SK-N-SH treated with all-trans-retinoic acid at 6 μM for 48 hours (cell line): ENCODE results near the gene IQCH.

Source experiments
- ATAC-seq: fragments of 200-7000 bp; cut with Tn5 transposase; 3 replicates; pipeline ENCODE4 v1.9.1; 2020; ENCODE audit warnings: mild to moderate bottlenecking, moderate library complexity
- ARNTL ChIP-seq: fragments of 450-650 bp; formaldehyde crosslinking; IDR thresholded peaks from 2 replicates; pipeline ENCODE4 v1.5.0; 2020; ENCODE audit warnings: low read depth, mild to moderate bottlenecking, moderate library complexity, borderline replicate concordance
- BACH2 ChIP-seq: fragments of 250-450 bp; sonication (Bioruptor Pico); IDR thresholded peaks from 2 replicates; pipeline ENCODE4 v1.9.0; 2021; ENCODE audit warnings: mild to moderate bottlenecking, borderline replicate concordance
- CSDC2 ChIP-seq: fragments of 250-450 bp; sonication (Bioruptor Pico); IDR thresholded peaks from 2 replicates; pipeline ENCODE4 v1.5.0; 2020; ENCODE audit warnings: mild to moderate bottlenecking, moderate library complexity
- GLIS3 ChIP-seq: fragments of 250-450 bp; sonication (Bioruptor Pico); IDR thresholded peaks from 2 replicates; pipeline ENCODE4 v1.5.0; 2020; ENCODE audit warnings: mild to moderate bottlenecking, moderate library complexity
- ISL1 ChIP-seq: fragments of 250-450 bp; sonication (Bioruptor Pico); IDR thresholded peaks from 2 replicates; pipeline ENCODE4 v2.1.2; 2022; ENCODE audit warnings: mild to moderate bottlenecking, moderate library complexity
- OSR1 ChIP-seq: fragments of 250-450 bp; sonication (Bioruptor Pico); IDR thresholded peaks from 2 replicates; pipeline ENCODE4 v1.8.0; 2022; ENCODE audit warnings: moderate library complexity, mild to moderate bottlenecking, inconsistent platforms
- PPARA ChIP-seq: fragments of 250-450 bp; sonication (Bioruptor Pico); IDR thresholded peaks from 2 replicates; pipeline ENCODE4 v1.5.0; 2020; ENCODE audit warnings: mild to moderate bottlenecking, borderline replicate concordance
- RARB ChIP-seq: fragments of 250-450 bp; sonication (Bioruptor Pico); IDR thresholded peaks from 2 replicates; pipeline ENCODE4 v1.8.0; 2021; ENCODE audit warnings: mild to moderate bottlenecking, moderate library complexity
- SNAI2 ChIP-seq: fragments of 250-450 bp; sonication (Bioruptor Pico); IDR thresholded peaks from 2 replicates; pipeline ENCODE4 v1.5.0; 2020; ENCODE audit warnings: mild to moderate bottlenecking, moderate library complexity
- TCF4 ChIP-seq: fragments of 250-450 bp; sonication (Bioruptor Pico); IDR thresholded peaks from 2 replicates; pipeline ENCODE4 v1.8.0; 2021; ENCODE audit warnings: mild to moderate bottlenecking, moderate library complexity, borderline replicate concordance
- TOX ChIP-seq: fragments of 250-450 bp; sonication (Bioruptor Pico); IDR thresholded peaks from 2 replicates; pipeline ENCODE4 v1.8.0; 2021; ENCODE audit warnings: mild to moderate bottlenecking, moderate library complexity, borderline replicate concordance
- ZC3H10 ChIP-seq: fragments of 250-450 bp; sonication (Bioruptor Pico); IDR thresholded peaks from 2 replicates; pipeline ENCODE4 v1.5.1; 2021; ENCODE audit warnings: mild to moderate bottlenecking, moderate library complexity
- ZFP3 ChIP-seq: fragments of 250-450 bp; sonication (Bioruptor Pico); IDR thresholded peaks from 2 replicates; pipeline ENCODE4 v1.5.0; 2020; ENCODE audit warnings: mild to moderate bottlenecking, moderate library complexity
- ZFP30 ChIP-seq: fragments of 450-650 bp; formaldehyde crosslinking; IDR thresholded peaks from 2 replicates; pipeline ENCODE4 v1.5.0; 2022; ENCODE audit warnings: mild to moderate bottlenecking, moderate library complexity
- ZNF565 ChIP-seq: fragments of 450-650 bp; formaldehyde crosslinking; conservative IDR thresholded peaks from 2 replicates; pipeline ENCODE4 v1.5.0; 2020; ENCODE audit warnings: low read depth, mild to moderate bottlenecking, moderate library complexity
- ZNF70 ChIP-seq: fragments of 450-650 bp; formaldehyde crosslinking; IDR thresholded peaks from 2 replicates; pipeline ENCODE4 v1.5.0; 2020; ENCODE audit warnings: mild to moderate bottlenecking, moderate library complexity
- ZNF8 ChIP-seq: fragments of 450-650 bp; formaldehyde crosslinking; IDR thresholded peaks from 2 replicates; pipeline ENCODE4 v1.5.0; 2020; ENCODE audit warnings: mild to moderate bottlenecking, moderate library complexity
- TF ChIP-seq, protein P1 (sequence below): fragments of 250-450 bp; sonication (Bioruptor Pico); IDR thresholded peaks from 2 replicates; pipeline ENCODE4 v1.8.0; 2020; ENCODE audit warnings: mild to moderate bottlenecking, moderate library complexity, borderline replicate concordance
- TF ChIP-seq, protein P2 (sequence below): fragments of 250-450 bp; sonication (Bioruptor Pico); IDR thresholded peaks from 2 replicates; pipeline ENCODE4 v1.5.1; 2020; ENCODE audit warnings: low read depth, mild to moderate bottlenecking, moderate library complexity
- TF ChIP-seq, protein P3 (sequence below): fragments of 250-450 bp; sonication (Bioruptor Pico); IDR thresholded peaks from 2 replicates; pipeline ENCODE4 v1.5.0; 2020; ENCODE audit warnings: mild to moderate bottlenecking, moderate library complexity

IQCH gene

GRCh38 chr15:67249830-67250229, 4.8 kb upstream of the IQCH start:
- no peak for ATAC-seq
- no peak for TF ChIP-seq ZFP30 (CRISPR knock-in tag)
- TF ChIP-seq CSDC2 (CRISPR knock-in tag), result no peak
- no peak for TF ChIP-seq PPARA (CRISPR knock-in tag)
- no peak for TF ChIP-seq RARB
- TF ChIP-seq ZNF70 (CRISPR knock-in tag), result no peak
- TF ChIP-seq ZFP3, result no peak
- no peak for TF ChIP-seq TOX (CRISPR knock-in tag)
- TF ChIP-seq, all 23 proteins: peak for 0

- no peak for ATAC-seq
- TF ChIP-seq, protein P1, sequence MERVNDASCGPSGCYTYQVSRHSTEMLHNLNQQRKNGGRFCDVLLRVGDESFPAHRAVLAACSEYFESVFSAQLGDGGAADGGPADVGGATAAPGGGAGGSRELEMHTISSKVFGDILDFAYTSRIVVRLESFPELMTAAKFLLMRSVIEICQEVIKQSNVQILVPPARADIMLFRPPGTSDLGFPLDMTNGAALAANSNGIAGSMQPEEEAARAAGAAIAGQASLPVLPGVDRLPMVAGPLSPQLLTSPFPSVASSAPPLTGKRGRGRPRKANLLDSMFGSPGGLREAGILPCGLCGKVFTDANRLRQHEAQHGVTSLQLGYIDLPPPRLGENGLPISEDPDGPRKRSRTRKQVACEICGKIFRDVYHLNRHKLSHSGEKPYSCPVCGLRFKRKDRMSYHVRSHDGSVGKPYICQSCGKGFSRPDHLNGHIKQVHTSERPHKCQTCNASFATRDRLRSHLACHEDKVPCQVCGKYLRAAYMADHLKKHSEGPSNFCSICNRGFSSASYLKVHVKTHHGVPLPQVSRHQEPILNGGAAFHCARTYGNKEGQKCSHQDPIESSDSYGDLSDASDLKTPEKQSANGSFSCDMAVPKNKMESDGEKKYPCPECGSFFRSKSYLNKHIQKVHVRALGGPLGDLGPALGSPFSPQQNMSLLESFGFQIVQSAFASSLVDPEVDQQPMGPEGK (CRISPR knock-in tag), result no peak
- no peak for TF ChIP-seq ARNTL (CRISPR knock-in tag)
- no peak for TF ChIP-seq ISL1 (CRISPR knock-in tag)
- TF ChIP-seq TOX (CRISPR knock-in tag), result no peak
- no peak for TF ChIP-seq ZNF565 (CRISPR knock-in tag)
- TF ChIP-seq CSDC2 (CRISPR knock-in tag), result no peak
- no peak for TF ChIP-seq ZNF8 (CRISPR knock-in tag)
- TF ChIP-seq ZFP3, result no peak
- no peak for TF ChIP-seq PPARA (CRISPR knock-in tag)
- TF ChIP-seq RARB, result no peak
- TF ChIP-seq TCF4 (CRISPR knock-in tag), result no peak
Observed at GRCh38 chr15:67251318-67251717, 3.3 kb upstream of the IQCH start.

GRCh38 chr15:67253101-67253500, 1.5 kb upstream of the IQCH start:
- TF ChIP-seq BACH2, result no peak
- TF ChIP-seq CSDC2 (CRISPR knock-in tag), result no peak
- no peak for TF ChIP-seq ZNF565 (CRISPR knock-in tag)
- no peak for TF ChIP-seq ZNF70 (CRISPR knock-in tag)
- TF ChIP-seq RARB, result no peak
- no peak for TF ChIP-seq ZNF8 (CRISPR knock-in tag)
- no peak for TF ChIP-seq SNAI2
- no peak for ATAC-seq

GRCh38 chr15:67253549-67254237, 893 bp upstream of the IQCH start:
- no peak for TF ChIP-seq ISL1 (CRISPR knock-in tag)
- TF ChIP-seq GLIS3, result no peak
- TF ChIP-seq ZNF8 (CRISPR knock-in tag), result no peak
- TF ChIP-seq OSR1 (CRISPR knock-in tag), result no peak
- TF ChIP-seq ZFP30 (CRISPR knock-in tag), result no peak
- no peak for TF ChIP-seq SNAI2
- TF ChIP-seq ZC3H10, result no peak
- TF ChIP-seq, protein P1 (CRISPR knock-in tag), result no peak
- TF ChIP-seq, protein P2, sequence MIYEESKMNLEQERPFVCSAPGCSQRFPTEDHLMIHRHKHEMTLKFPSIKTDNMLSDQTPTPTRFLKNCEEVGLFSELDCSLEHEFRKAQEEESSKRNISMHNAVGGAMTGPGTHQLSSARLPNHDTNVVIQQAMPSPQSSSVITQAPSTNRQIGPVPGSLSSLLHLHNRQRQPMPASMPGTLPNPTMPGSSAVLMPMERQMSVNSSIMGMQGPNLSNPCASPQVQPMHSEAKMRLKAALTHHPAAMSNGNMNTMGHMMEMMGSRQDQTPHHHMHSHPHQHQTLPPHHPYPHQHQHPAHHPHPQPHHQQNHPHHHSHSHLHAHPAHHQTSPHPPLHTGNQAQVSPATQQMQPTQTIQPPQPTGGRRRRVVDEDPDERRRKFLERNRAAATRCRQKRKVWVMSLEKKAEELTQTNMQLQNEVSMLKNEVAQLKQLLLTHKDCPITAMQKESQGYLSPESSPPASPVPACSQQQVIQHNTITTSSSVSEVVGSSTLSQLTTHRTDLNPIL, result no peak
- TF ChIP-seq, protein P3, sequence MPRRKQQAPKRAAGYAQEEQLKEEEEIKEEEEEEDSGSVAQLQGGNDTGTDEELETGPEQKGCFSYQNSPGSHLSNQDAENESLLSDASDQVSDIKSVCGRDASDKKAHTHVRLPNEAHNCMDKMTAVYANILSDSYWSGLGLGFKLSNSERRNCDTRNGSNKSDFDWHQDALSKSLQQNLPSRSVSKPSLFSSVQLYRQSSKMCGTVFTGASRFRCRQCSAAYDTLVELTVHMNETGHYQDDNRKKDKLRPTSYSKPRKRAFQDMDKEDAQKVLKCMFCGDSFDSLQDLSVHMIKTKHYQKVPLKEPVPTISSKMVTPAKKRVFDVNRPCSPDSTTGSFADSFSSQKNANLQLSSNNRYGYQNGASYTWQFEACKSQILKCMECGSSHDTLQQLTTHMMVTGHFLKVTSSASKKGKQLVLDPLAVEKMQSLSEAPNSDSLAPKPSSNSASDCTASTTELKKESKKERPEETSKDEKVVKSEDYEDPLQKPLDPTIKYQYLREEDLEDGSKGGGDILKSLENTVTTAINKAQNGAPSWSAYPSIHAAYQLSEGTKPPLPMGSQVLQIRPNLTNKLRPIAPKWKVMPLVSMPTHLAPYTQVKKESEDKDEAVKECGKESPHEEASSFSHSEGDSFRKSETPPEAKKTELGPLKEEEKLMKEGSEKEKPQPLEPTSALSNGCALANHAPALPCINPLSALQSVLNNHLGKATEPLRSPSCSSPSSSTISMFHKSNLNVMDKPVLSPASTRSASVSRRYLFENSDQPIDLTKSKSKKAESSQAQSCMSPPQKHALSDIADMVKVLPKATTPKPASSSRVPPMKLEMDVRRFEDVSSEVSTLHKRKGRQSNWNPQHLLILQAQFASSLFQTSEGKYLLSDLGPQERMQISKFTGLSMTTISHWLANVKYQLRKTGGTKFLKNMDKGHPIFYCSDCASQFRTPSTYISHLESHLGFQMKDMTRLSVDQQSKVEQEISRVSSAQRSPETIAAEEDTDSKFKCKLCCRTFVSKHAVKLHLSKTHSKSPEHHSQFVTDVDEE (CRISPR knock-in tag), result no peak
- no peak for TF ChIP-seq TCF4 (CRISPR knock-in tag)
- TF ChIP-seq, all 23 proteins: peak for 0
- ATAC-seq, result no peak; the same call in 2 of the 3 replicates
